BE2C (cell line): ENCODE results near the gene ATP6V0D1.

Source experiments
- DNase-seq: peaks from one replicate; pipeline ENCODE4 v3.0.0-alpha.2; 2020
- H3K27me3 ChIP-seq: fragments of 250-450 bp; sonication (Bioruptor Pico); 2 replicates; pipeline ENCODE4 v1.5.1; 2020; ENCODE audit warnings: mild to moderate bottlenecking
- H3K36me3 ChIP-seq: fragments of 250-450 bp; sonication (Bioruptor Pico); 2 replicates; pipeline ENCODE4 v1.5.1; 2020; ENCODE audit warnings: mild to moderate bottlenecking
- H3K4me1 ChIP-seq: fragments of 250-450 bp; sonication (Bioruptor Pico); 2 replicates; pipeline ENCODE4 v1.5.1; 2020
- H3K4me3 ChIP-seq: 2 replicates; pipeline ENCODE4 v1.5.1; 2011; ENCODE audit warnings: low read depth, low read length
- H3K9me3 ChIP-seq: fragments of 250-450 bp; sonication (Bioruptor Pico); 2 replicates; pipeline ENCODE4 v1.5.1; 2020
- CTCF ChIP-seq: IDR thresholded peaks from 2 replicates; pipeline ENCODE4 v1.5.1; 2012; ENCODE audit warnings: mild to moderate bottlenecking, low read depth, low read length

The ATP6V0D1 gene

GRCh38 chr16:67389911-67390815, 90.8 kb downstream of the ATP6V0D1 start:
- H3K36me3 ChIP-seq: no peaks in the 10 kb centered on the region
- no peaks in the 10 kb centered on the region for H3K27me3 ChIP-seq
- peaks cover 13% of the 10 kb centered on the region for H3K4me1 ChIP-seq
- DNase-seq: no peak
- no peak overlapping the region for H3K4me3 ChIP-seq
- no peaks in the 10 kb centered on the region for H3K9me3 ChIP-seq
- no peak for TF ChIP-seq CTCF

- DNase-seq: no peak
Observed at GRCh38 chr16:67388591-67388990, 92.4 kb downstream of the ATP6V0D1 start.

DNA sequence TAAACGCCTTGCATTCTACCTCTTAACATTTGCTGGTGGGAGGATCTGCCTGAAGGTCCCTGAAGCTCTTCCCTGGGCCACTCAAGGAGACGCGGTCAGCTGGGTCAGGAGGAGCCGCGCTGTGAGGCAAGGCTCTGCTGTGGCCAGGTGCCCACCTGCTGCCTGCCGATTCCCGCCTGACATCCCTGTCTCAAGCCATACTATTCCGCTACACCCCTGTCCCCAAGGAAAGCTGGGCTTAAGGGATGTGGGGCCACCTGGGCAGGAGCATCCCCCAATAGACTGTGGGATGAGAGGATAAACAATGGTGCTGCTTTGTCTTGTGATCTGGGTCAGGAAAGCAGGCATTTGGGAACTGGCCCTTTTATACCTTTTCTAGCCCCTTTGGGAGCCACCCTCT, 92.8 kb downstream of the ATP6V0D1 start:
- no peak for TF ChIP-seq CTCF
- H3K9me3 ChIP-seq: no peaks in the 10 kb centered on the region
- H3K4me3 ChIP-seq: no peak overlapping the region
- peaks cover 3% of the 10 kb centered on the region; the same call in 1 of the 2 replicates for H3K4me1 ChIP-seq
- DNase-seq: no peak
- H3K36me3 ChIP-seq: no peaks in the 10 kb centered on the region
- H3K27me3 ChIP-seq: no peaks in the 10 kb centered on the region

More at GRCh38 chr16:67388591-67388990, 92.4 kb downstream of the ATP6V0D1 start:
- H3K27me3 ChIP-seq: no peaks in the 10 kb centered on the region
- H3K9me3 ChIP-seq: no peaks in the 10 kb centered on the region
- no peak overlapping the region for H3K4me3 ChIP-seq
- TF ChIP-seq CTCF: no peak
- H3K36me3 ChIP-seq: no peaks in the 10 kb centered on the region
- peaks cover 4% of the 10 kb centered on the region; the same call in 1 of the 2 replicates for H3K4me1 ChIP-seq
